Astrocyte (in vitro differentiated cells and primary cell): ENCODE measurements around the gene EVL. TPM values are rescaled to one million over a fixed set of nuclear protein-coding genes. Genes with fewer than 3 reads are reported as not detected.
A peak's percentile ranks its signal among the peaks of the same experiment; 100 is the strongest.

ENCODE experiments used
- DNase-seq: peaks from one replicate; pipeline ENCODE4 v3.0.0-alpha.2; 2010; ENCODE audit warnings: low read depth
- FAIRE-seq: peaks from 2 replicates; lab custom pipeline; 2011; peaks lifted over from hg19 to GRCh38; lab: Jason Lieb, UNC
- H2AFZ ChIP-seq: 2 replicates; pipeline ENCODE4 v1.6.0; 2012; ENCODE audit warnings: low read depth, low read length, inconsistent platforms
- H3K27ac ChIP-seq: 2 replicates; pipeline ENCODE4 v1.5.1; 2011; ENCODE audit warnings: low read depth, low read length, inconsistent platforms
- H3K27me3 ChIP-seq: 2 replicates; pipeline ENCODE4 v1.6.0; 2011; ENCODE audit warnings: low read length, inconsistent platforms; ENCODE audit not compliant: insufficient read depth
- H3K36me3 ChIP-seq: 2 replicates; pipeline ENCODE4 v1.5.1; 2011; ENCODE audit warnings: low read length, inconsistent platforms; ENCODE audit not compliant: insufficient read depth
- H3K4me1 ChIP-seq: 2 replicates; pipeline ENCODE4 v1.5.1; 2011; ENCODE audit warnings: low read length, inconsistent platforms; ENCODE audit not compliant: insufficient read depth
- H3K4me2 ChIP-seq: 2 replicates; pipeline ENCODE4 v1.6.0; 2012; ENCODE audit warnings: low read length, inconsistent platforms
- H3K4me3 ChIP-seq: 2 replicates; pipeline ENCODE4 v1.5.1; 2011; ENCODE audit warnings: low read depth, mild to moderate bottlenecking, low read length, inconsistent platforms; ENCODE audit not compliant: insufficient read depth
- H3K79me2 ChIP-seq: 2 replicates; pipeline ENCODE4 v1.6.0; 2012; ENCODE audit warnings: mild to moderate bottlenecking, low read length, inconsistent platforms; ENCODE audit not compliant: insufficient read depth
- H3K9ac ChIP-seq: 2 replicates; pipeline ENCODE4 v1.6.0; 2012; ENCODE audit warnings: mild to moderate bottlenecking, low read length, inconsistent platforms
- H3K9me3 ChIP-seq: 2 replicates; pipeline ENCODE4 v1.5.1; 2012; ENCODE audit warnings: low read depth, mild to moderate bottlenecking, low read length, inconsistent platforms; ENCODE audit not compliant: insufficient read depth
- H4K20me1 ChIP-seq: 2 replicates; pipeline ENCODE4 v1.6.0; 2012; ENCODE audit warnings: low read length, inconsistent platforms; ENCODE audit not compliant: insufficient read depth
- H3K27ac Mint-ChIP-seq: one replicate; pipeline ENCODE4 v1.8.0; 2021; ENCODE audit warnings: mild to moderate bottlenecking, mixed read lengths; ENCODE audit not compliant: unreplicated experiment
- H3K27me3 Mint-ChIP-seq: one replicate; pipeline ENCODE4 v1.8.0; 2021; ENCODE audit warnings: low read depth, mixed read lengths; ENCODE audit not compliant: unreplicated experiment
- H3K36me3 Mint-ChIP-seq: one replicate; pipeline ENCODE4 v1.8.0; 2021; ENCODE audit warnings: low read depth, mixed read lengths; ENCODE audit not compliant: unreplicated experiment
- H3K4me1 Mint-ChIP-seq: one replicate; pipeline ENCODE4 v1.8.0; 2021; ENCODE audit warnings: low read depth, mixed read lengths; ENCODE audit not compliant: unreplicated experiment
- H3K4me3 Mint-ChIP-seq: one replicate; pipeline ENCODE4 v1.8.0; 2021; ENCODE audit warnings: mild to moderate bottlenecking, moderate library complexity, mixed read lengths; ENCODE audit not compliant: unreplicated experiment
- H3K9me3 Mint-ChIP-seq: one replicate; pipeline ENCODE4 v1.8.0; 2021; ENCODE audit warnings: mild to moderate bottlenecking, mixed read lengths; ENCODE audit not compliant: unreplicated experiment
- CTCF ChIP-seq: IDR thresholded peaks from 2 replicates; pipeline ENCODE4 v1.5.1; 2011; ENCODE audit warnings: low read depth, mild to moderate bottlenecking, inconsistent platforms, low read length, moderate library complexity; ENCODE audit not compliant: insufficient read depth
- EZH2 ChIP-seq: IDR thresholded peaks from 2 replicates; pipeline ENCODE4 v1.6.1; 2012; ENCODE audit warnings: mild to moderate bottlenecking, low read length, inconsistent platforms; ENCODE audit not compliant: insufficient read depth
- total RNA-seq: library from RNA; stranded (reverse); gene quantifications from 2 replicates; pipeline ENCODE4 v1.2.1, GENCODE V29; 2021

Gene EVL
- total RNA-seq, 1 donor from 2014 or later, result 48.9 TPM

DNA sequence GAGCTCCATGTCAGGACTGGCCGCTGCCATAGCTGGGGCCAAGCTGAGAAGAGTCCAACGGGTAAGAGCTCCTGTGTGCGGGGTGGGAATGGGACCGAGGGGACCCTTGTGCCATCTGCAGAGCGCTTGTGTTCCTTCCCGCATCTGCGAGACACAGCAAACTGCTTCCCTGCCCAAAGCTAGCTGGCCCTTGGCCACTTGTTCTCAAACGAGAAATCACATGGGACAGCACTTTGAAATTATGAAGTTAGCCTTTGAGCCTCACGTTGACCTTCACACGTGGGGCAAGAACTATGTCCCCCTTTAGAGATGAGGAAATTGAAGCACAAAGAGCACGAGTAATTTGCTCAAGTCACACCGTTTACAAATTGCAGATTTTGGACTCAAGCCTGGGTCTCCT, 63.5 kb downstream of the EVL start:
- Histone ChIP-seq H3K4me2 (no peak overlapping the region), H3K36me3 (no peaks in the 10 kb centered on the region), H4K20me1 (no peaks in the 10 kb centered on the region), H3K27ac (no peak overlapping the region), H3K4me3 (no peak overlapping the region), H3K79me2 (no peaks in the 10 kb centered on the region), H3K27me3 (no peaks in the 10 kb centered on the region), H2AFZ (no peak overlapping the region), H3K9ac (no peak overlapping the region), H3K4me1 (peaks cover 8% of the 10 kb centered on the region), H3K9me3 (no peaks in the 10 kb centered on the region)
- Mint-ChIP-seq H3K4me1 (no peaks in the 10 kb centered on the region), H3K4me3 (no peak overlapping the region), H3K27ac (no peak overlapping the region), H3K27me3 (no peaks in the 10 kb centered on the region), H3K9me3 (no peaks in the 10 kb centered on the region), H3K36me3 (peaks cover 14% of the 10 kb centered on the region)
- TF ChIP-seq CTCF, result no peak
- TF ChIP-seq EZH2, result no peak
- FAIRE-seq (no peak), DNase-seq (no peak)

DNA sequence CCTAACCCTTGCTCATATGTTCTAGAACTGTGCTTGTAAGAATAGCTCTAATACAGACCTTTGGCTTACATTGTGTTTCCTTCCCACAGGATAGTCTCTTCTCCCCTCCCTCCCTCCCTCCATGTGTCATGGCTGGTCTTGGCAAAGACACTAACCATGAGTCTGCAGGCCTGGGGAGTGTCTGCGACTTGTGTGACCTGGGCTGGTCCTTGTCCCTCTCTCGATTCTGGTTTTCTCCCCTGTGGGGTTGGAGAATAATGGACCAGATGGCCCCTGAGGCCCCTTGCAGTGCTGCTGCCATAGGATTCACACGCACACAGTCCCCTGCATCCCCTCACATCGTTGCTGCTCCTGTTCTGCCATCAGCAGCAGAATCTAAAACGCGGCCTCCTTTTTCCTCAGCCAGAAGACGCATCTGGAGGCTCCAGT, 64.0 kb downstream of the EVL start:
- H3K36me3 Mint-ChIP-seq, result peaks cover 12% of the 10 kb centered on the region
- H3K27ac Mint-ChIP-seq, result no peak overlapping the region
- H3K4me3 ChIP-seq, result no peak overlapping the region
- DNase-seq (no peak), FAIRE-seq (no peak)
- H3K36me3 ChIP-seq, result no peaks in the 10 kb centered on the region
- no peak overlapping the region for H3K9ac ChIP-seq
- no peaks in the 10 kb centered on the region for H3K9me3 Mint-ChIP-seq
- H3K4me3 Mint-ChIP-seq, result no peak overlapping the region
- no peaks in the 10 kb centered on the region for H4K20me1 ChIP-seq
- no peaks in the 10 kb centered on the region for H3K4me1 Mint-ChIP-seq
- H3K9me3 ChIP-seq, result no peaks in the 10 kb centered on the region
- H3K79me2 ChIP-seq, result no peaks in the 10 kb centered on the region
- no peaks in the 10 kb centered on the region for H3K27me3 Mint-ChIP-seq
- TF ChIP-seq EZH2, result no peak
- H3K4me2 ChIP-seq, result no peak overlapping the region
- H3K4me1 ChIP-seq, result peaks cover 8% of the 10 kb centered on the region
- H3K27ac ChIP-seq, result no peak overlapping the region
- H2AFZ ChIP-seq, result no peak overlapping the region
- no peaks in the 10 kb centered on the region for H3K27me3 ChIP-seq

DNA sequence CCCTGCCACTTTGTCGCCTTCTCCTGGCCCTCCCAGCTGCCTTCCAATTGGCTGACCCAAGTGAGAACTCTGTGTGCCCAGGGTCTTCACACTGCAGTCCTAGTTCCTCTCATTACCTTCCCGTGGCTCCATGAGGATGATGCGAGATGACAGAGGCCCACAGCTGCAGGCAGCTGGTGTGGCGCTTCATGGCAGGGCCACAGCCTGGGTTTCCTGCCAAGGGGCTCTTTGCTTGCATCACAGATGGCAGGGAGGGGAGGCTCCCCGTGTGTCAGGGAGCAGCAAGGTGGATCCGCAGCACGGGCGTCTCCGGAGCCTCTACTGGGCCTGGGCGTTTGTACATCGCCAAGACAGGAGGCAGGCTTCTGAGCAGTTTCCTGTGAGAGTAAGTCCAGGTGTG, 65.3 kb downstream of the EVL start:
- TF ChIP-seq CTCF (no peak), EZH2 (no peak)
- peak overlapping the region; percentile 75 for H3K27ac Mint-ChIP-seq

More for the DNA sequence above, 65.3 kb downstream of the EVL start:
- H3K79me2 ChIP-seq, result no peaks in the 10 kb centered on the region
- H2AFZ ChIP-seq, result no peak overlapping the region
- no peak overlapping the region for H3K4me2 ChIP-seq
- FAIRE-seq (no peak), DNase-seq (no peak)
- no peaks in the 10 kb centered on the region for H3K36me3 ChIP-seq
- no peak overlapping the region for H3K4me3 ChIP-seq
- Mint-ChIP-seq H3K27me3 (no peaks in the 10 kb centered on the region), H3K36me3 (peaks cover 12% of the 10 kb centered on the region), H3K4me1 (no peaks in the 10 kb centered on the region), H3K4me3 (no peak overlapping the region), H3K9me3 (no peaks in the 10 kb centered on the region)
- no peaks in the 10 kb centered on the region for H3K9me3 ChIP-seq
- no peaks in the 10 kb centered on the region for H3K27me3 ChIP-seq
- H3K9ac ChIP-seq, result no peak overlapping the region
- peaks cover 8% of the 10 kb centered on the region for H3K4me1 ChIP-seq
- no peak overlapping the region for H3K27ac ChIP-seq
- no peaks in the 10 kb centered on the region for H4K20me1 ChIP-seq
